MM.1S (cell line): ENCODE results near the gene OR6X1.

Source experiments
- CTCF ChIP-seq: fragments of 300-600 bp; sonication (generic); IDR thresholded peaks from 2 replicates; pipeline ENCODE4 v1.5.1; 2016; ENCODE audit warnings: antibody characterized with exemption, low read length, mixed read lengths
- EZH2 ChIP-seq: fragments of 300-600 bp; sonication (generic); optimal IDR thresholded peaks from 2 replicates; pipeline ENCODE3; 2017; ENCODE audit warnings: low read depth, mild to moderate bottlenecking, antibody characterized with exemption, low read length, mixed read lengths
- EZH2phosphoT487 ChIP-seq: fragments of 300-600 bp; sonication (generic); IDR thresholded peaks from 2 replicates; pipeline ENCODE4 v1.6.1; 2018; ENCODE audit warnings: antibody characterized with exemption, low read length

GRCh38 chr11:123770712-123771111 is 16.4 kb upstream of the OR6X1 start:
- no peak for TF ChIP-seq CTCF
- TF ChIP-seq EZH2phosphoT487 = no peak
- no peak for TF ChIP-seq EZH2
